HG03342 (cell line): ENCODE measurements around the gene JPT2.

Experiments used
- ATAC-seq: cut with Tn5 transposase; IDR thresholded peaks from one replicate; pipeline ENCODE4 v1.9.1; 2021; ENCODE audit warnings: mild to moderate bottlenecking, moderate library complexity; ENCODE audit not compliant: unreplicated experiment

JPT2 gene

GRCh38 chr16:1749152-1750117, 71.4 kb downstream of the JPT2 start:
- no peak for ATAC-seq
